ENCODE results near the gene PGAM2.

PGAM2 gene

DNA sequence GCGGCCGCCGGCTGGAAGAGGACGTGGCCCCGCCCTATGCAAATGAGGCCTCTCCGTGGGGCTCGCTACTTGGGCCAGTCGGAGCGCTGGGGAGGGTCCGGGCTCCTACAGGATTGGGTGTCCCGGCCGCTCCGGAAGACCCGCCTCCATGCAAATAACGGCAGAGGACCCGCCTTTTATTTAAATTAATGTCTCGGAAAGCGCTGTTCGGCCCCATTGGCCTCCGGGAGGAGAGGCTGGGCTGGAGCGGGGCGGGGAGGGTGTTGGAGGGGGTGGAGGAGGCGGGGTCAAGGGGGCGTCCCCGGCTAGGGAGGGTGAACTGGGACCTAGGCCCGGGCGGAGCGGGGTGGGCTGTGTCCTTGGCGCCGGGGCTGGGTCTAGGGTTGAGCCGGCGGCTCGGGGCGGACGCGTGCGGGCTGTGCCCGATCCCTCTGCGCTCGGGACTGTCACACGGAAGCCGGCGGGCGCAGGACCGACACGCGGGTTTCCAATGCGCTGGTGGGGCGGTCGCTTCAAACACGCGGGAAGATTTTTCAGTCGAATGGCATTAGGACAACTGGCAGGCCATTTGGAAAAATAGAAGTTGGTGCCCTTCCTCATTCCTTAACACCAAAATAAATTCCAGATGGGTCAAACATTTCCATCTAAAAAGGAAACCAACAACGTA lies 17.3 kb upstream of the PGAM2 start:
- peak; percentile 95 to 99 (median 98) for DNase-seq

DNA sequence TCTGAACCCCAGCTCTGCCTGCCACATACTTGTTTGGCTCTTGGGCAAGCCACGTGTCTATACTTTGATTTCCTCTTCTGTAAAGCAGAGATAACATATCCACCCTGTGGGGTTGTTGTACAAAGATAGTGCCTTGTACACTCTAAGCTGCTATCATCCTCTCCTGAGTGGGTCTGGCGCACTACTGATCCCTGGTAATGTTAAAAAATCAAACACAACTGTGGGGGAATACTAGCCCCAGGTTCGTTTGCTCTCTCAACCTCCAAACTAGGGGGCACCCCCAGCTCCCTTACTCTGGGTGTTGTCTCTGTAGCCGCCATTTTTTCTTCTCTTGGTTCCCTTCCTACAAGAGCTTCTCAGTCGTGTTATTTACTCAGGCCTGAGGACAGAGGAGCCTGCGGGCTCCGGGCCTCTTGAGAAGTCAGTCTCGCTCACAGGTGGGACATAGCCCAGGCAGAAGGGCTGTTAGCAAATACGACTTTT lies 15.9 kb upstream of the PGAM2 start:
- DNase-seq = peak in 3 of 5 experiments; percentile 26 to 71 (median 27)

DNA sequence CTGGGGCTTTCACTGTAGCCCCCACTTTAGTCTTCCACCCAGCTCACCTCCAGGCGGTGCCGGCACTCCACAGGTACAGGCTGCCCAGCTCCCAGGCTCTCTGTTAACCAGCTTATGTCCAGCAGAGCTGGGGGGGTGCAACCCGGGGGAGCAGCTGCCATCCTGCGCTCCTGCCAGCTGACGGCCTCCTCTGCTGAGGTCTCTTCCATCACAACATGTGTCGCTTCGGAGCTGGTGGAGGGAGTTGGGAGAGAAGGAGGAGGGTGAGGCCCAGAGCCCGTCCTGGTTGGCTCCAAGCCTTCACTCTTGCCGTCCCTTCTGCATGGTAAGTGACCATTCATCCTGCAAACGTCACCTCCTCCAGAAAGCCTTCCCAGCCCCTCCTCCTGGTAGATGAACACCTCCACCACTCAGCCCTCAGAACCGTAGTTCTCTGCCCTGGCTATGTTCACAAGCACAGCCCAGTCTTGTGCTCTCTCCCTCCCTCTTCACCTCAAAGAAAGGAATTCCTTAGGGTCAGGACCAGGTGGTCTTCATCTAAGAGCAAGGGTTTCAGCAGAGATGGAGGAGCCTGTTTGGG lies 15.4 kb upstream of the PGAM2 start:
- DNase-seq = no peak

DNA sequence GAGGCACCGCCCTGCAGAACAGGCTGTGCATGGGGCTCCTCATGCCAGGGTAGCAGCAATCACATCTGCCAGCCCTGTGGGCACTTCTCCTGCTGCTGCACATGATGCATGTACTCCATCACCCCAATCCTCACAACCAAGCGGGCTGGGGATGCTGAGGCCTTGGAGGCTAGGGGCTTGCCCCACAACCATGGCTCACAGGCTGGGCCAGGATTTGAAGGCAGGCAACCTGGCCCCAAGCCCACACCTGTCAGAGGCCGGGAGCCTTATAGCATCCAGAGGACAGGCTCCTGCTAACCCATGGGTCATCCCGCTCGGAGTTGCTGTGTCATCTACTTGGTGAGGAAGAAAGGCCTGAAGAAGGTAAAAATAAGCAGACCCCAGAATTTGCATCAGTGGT lies 14.8 kb upstream of the PGAM2 start:
- no peak for DNase-seq

DNA sequence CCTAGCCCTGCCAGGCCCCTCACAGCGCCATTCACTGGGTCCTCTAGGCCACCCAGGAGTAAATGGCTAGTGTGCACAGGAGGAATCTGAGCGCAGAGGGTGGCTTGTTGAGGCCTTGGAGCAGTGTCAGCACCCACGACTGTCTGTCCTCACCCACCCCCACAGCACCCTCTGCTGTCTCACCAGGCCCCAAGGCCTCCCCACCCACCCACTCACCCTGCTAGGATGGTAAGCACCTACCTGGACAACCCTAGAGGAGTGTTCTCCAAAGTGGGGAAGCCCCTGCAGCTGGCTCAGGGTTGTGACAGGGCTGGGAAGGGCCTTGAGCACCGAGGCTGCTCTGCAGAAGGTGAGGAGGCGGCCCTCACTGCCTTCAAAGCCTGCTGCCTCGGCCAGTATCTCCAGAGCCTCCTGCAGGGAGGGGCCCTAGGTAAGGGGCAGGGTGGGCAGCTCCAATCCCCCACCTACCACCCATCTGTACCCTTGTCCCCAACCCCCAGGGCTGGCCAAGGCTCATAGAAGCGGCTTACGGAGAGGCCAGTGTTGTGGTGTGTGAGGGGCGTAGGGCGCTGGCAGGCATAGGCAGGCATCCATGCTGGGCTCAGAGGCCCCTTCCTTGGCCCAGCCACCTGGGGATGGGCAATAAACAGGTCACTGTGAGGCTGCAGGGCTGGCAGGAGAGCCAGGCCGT lies 14.1 kb upstream of the PGAM2 start:
- no peak for DNase-seq

DNA sequence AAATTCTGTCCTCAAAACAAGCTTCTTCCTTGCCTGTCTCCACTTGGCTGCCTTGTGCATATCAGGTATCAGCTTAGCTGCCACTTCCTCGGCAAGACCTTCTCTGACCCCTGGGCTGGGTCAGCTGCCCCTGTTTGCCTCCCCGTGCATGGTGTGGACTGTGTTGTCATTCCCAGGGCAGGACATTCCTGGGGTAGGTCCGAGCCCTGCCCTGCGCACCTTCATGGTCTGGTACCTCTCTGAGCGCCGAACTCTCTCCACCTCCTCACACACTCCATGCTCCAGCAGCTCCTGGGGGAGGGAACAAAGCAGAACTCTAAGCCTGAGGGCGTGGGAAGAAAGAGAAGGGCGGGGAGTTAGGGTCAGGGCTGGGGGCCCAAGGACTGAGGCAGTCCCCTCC lies 13.2 kb upstream of the PGAM2 start:
- no peak for DNase-seq

DNA sequence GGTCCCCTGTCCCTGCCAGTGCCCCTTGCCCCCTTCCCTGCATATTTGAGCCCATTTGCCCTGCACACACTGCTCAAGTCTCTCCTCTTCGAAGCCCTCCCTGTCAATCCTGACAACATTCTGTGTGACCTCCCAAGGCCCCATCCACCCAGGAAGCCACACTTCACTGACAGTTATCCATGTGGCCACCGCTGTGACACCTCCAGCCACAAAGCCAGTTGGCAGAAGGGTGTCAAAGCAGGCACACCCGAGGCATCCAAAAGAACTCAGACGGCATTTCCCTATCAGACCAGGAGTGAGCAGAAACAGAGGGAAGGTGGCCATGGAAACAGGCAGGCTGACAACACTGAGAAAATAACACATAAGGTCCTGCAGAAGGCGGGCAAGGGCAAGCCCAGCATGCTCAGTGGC lies 12.3 kb upstream of the PGAM2 start:
- DNase-seq = no peak

DNA sequence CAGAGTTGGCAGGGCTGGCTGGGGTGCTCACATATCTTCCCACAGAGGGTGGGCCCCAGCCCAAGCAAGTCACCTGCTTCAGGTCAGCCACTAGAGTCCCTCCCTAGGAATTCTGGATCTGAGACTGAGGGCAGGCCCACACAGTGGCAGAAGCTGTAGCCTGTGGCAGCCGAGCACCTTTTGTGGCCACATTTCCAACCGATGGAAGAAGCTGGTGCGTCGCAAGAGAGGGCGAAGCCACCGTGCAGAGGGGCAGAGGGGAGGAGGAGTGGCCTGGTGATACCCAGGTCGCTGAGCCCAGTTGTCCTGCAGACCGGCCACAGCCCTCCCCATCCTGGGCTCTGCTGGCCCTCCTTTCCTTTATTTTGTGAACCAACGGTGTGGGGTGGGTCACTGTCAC lies 11.7 kb upstream of the PGAM2 start:
- DNase-seq = no peak

DNA sequence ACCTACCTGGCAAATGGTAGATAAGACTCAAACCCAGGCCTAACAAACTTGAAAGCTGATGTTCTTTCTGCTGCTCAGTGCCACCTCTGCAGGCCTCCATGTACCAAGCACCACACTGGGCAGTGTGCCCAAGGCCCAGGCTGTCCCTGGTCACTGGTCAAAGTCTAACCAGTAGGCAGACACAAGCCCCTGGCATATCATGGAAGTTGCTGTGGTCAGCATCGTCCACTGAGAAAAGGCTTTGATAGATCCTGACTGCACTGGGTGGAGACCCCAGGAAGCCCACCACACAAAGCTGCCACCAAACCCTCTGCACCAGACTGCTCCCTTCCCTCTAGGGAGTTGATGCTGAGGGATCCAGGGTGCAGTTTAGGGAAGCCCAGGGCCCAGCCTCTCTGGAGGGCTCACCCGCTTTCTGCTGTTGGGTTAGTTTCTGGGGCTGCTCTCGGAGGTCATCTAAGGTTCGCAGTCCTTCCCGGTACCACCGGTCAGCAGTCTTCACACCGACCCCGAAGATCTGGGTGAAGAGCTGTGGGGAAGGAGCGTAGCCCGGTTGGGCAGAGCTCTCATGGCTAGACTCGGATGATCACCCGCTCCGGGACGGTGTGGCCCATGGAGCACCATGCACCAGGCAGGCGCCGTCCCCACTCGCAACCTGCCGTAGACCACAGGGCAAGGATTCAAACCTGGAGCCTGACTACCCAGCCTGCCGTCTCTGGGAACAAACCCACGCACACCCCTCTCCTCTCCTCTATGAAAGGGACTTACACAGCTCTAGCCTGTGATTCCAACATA lies 10.9 kb upstream of the PGAM2 start:
- DNase-seq = no peak

DNA sequence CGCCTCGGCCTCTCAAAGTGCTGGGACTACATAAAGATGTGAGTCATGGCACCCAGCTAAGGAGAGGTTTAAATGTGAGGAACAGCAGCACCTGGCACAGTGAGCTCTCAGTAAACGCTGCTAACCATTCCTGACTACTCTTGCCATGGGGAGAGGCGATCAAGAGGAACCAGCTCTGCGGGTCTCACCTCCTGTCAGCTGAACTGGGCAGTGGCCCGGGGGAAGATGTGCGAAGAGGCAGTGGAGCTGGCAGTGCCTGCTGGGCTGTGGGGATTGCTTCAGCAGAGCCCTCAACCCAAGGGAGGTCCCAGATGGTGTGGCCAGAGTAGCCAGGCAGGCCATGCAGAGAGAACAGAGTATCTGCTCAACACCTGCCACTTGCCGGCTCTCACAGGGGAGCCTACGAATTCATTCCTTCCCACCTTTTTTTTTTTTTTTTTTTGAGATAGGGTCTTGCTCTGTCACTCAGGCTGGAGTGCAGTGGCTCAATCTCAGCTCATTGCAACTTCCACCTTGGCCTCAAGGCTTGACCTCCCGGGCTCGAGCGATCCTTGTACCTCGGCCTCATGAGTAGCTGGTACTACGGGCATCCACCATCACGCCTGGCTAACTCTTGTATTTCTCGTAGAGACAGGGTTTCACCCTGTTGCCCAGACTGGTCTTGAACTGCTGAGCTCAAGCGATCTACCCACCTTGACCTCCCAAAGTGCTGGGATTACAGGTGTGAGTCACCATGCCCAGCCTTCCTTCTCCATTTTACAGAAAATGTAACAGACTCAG lies 10.1 kb upstream of the PGAM2 start:
- DNase-seq = no peak

DNA sequence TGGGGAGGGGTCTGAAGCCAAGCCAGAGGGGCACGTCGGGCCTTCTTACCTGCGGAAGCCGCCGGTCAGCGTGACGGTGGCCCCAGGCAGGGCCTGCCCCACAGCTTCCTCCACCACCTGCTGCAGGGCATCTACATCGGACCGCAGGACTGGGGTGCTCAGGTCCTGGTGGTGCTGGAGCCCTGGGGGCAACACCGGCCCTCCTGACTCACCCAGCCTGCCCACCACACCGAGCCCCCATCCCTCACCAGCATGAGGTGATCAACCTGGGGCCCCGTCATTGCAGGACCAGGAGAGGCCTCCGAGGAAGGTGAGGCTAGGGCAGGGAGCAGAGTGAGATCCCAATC lies 9.0 kb upstream of the PGAM2 start:
- DNase-seq = no peak

DNA sequence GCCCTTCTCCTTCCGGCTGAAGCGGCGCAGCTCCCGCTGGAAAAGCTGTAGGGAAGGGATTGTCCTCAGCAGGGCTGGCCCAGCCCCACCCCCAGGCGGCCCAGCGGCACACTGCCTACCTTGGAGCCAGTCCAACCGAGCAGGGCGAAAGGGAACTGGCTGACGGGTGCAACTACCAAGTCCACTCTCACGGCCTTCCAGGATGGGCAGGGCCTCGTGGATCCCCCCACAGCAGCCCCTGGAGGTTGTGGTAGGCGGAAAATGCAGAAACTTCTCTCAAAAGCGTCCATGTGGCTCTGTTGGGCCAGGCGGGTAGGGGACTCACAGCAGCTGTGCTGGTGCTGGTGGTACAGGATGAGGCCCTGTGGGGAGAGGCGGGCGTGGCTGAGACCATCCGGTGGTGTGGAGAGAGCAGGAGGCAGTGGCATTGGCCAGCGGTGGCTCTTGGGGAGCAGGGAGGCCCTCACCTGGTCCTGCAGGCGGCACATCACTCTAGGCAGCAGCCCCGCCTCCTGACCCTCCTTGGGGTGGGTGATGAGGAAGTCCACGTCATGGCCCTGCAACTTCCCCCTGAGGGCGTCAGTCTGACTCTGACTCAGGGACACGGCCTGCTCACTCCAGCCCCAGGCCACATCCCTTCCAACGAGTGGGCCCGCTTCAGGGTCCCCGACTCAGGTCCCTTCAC lies 8.4 kb upstream of the PGAM2 start:
- peak in 2 of 5 experiments; percentile 48 to 60 for DNase-seq

DNA sequence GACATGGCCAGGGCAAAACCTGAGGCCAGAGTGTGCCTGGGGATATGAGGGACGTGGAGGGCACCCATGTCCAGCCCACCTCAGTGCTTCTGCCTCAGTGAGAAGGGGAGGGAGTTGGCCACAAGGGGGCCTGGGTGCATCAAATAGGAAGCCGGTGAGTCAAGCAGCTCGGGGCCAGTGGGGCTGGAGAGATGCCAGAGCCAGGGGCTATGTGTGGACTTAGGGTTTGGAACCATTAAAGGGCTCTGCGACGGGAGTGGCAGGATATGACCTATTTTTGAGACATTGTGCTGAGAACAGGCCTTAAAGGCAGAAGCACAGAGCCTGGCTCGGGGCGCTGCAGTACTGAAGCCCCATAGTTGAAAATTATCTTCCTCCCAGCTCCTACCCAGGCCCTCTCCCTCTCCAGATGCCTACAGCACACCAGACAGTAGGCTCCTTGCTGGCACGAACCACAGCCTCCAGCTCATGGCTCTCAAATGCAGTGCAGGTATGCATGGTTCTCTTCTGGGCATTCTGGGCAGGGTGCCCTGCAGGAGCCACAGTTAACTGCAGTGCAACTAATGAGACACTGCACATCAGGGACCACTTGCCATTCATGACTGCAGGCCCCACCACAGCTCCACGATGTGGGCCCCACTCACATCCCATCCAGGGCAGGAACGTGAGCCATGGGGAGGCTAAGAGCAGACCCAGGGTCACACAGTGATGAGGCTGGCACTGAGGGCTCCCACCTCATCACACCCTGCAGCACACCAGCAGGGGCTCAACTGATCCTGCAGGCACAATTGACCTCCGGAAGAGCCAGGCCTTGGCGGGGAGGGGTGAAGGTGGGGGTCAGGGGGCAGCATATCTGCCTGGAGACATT lies 7.2 kb upstream of the PGAM2 start:
- DNase-seq = peak in 3 of 5 experiments; percentile 25 to 44 (median 30)

DNA sequence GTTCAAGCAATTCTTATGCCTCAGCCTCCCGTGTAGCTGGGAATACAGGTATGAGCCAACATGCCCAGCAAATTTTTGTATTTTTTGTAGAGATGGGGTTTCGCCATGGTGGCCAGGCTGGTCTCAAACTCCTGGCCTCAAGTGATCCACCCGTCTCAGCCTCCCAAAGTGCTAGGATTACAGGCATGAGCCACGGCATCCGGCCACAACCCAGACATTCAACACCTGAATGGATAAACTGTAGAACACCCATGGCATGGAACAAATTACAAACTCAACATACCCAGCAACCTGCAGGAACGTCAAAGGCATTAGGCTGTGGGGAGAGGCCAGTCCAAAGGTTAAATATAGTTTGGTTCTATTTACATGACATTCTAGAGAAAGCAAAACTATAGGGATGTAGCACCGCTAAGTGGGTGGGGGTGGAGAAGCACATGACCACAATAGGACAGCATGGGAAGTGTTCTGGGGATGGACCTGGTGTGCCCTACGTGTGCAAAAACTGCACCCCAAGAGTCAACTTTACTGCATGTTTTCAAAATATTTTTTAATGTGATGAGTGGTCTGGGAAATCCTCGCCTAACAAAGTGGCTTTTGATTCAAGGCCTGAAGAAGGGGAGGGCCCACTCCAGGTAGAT lies 6.5 kb upstream of the PGAM2 start:
- no peak for DNase-seq

DNA sequence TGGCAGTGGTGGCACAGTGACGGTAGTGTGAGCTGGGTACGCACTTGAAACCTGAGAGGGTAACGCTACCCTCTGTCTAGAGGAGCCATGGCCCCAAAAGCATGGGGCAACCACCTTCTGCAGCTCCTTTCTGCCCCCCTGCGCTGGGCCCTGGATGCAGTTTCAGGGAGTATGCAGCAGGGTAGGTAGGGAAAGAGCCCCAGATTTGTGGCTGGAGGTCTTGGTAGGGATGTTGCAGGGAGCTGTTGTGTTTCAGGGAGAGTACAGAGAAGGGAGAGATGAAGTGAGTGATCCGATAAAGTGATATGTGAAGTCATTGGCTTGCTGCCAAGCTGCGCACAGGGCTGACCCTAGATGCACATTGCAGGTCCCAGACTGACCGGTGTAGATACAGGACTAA lies 2.7 kb upstream of the PGAM2 start:
- DNase-seq = no peak

DNA sequence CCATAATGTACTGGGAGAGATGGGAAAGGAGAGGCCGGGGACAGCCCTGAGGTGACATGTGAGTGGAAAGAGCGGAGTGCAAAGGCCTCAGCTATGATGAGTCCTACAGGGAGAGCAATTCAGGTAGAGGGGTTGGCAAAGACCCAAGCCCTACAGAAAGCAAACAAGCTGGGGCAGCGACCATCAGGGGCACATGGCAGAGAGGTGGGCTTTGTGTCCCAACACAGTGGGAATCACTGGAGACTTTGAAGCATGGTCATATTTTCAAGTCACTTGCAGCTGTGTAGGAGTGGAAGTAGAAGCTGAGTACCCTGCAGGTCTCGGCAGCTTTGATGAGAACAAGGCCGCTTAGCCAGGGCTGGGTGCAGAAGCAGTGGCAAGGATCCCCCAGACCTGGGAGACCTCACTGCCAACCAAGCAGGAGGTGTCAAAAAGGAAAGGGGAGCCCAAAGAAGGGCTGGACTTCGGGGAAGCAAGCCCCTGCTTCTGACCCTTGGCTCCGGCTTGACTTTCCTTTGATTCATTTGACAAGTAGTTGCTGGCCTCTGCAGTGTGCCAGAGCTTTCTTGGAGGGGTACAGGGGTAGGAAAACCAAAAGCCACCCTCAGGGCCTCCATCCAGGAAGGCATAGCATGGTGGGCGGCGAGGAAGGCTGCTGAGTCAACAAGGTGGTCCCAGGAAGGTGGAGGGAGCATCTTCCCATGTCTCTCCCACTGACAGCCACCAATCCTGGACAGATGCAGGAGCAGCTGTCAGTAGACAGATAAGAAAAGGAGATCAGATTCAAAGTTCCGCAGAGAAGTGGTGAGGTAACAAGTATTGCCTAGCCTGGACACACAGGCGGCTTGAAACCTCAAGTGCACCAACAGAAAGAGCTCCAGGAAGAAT lies 1.9 kb upstream of the PGAM2 start:
- no peak for DNase-seq

DNA sequence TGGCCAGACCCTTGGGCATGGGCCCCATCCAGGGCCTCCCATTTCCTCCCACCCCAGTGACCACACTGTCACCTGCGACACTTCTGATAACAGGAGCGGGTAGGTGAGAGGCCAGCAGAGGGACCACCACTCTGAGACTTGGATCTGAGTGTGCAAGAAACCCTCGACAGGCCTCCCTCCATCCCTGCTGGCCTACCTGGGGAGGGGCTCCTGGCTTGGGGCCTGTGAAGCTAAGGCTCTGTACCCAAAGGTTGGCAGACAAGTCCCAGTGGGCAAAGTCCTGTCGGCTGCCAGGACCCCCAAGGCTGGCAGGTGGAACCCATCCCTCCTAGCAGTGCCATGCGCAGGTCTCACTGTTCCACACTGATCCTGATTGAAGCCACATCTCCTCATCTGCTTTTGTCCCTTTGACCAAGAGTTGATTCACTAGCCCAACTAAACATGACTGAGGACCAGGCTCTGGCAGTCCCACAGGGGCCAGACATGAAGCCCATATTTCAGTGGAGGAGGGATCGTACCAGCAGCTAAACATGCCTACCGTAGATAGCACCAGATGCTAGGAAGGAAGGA lies 1.2 kb upstream of the PGAM2 start:
- no peak for DNase-seq

DNA sequence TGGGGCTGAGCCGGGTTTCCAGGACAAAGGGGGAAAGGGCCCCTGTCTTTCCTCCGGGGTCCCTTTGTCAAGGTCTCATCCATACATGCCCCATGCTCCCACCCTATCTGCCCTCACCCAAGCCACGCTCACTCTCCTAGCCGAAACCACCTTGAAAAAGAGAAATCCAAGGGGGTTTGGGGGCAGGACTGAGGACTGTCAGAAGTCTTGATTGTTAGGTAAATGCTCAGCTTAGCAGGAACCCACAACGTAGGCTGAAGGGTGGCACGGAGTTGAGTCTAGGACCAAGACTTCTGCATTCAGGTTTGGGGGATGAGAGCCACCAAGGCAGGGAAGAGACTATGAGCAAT lies 719 bp upstream of the PGAM2 start:
- no peak for DNase-seq

DNA sequence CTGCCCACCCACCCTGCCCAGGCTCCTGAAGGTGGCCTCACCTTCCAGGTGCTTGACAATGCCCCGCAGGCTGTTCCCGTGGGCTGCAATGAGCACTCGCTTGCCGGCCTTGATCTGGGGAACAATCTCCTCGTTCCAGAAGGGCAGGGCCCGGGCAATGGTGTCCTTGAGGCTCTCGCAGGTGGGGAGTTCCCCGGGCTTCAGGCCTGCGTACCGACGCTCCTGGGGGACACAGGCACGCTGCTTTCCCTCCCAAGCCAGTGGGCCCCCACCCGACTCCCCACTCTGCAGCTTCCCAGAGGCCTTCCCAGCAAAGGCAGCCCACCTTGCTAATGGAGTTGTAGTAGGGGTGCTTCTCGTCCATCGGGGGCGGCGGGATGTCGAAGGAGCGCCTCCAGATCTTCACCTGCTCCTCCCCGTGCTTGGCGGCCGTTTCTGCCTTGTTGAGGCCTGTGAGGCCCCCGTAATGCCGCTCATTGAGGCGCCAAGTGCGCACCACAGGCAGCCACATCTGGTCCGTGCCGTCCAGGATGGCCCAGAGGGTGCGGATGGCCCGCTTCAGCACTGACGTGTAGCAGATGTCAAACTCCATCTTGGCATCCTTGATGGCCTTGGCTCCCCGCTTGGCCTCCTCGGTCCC lies 456 bp downstream of the PGAM2 start:
- DNase-seq = peak in 1 of 5 experiments; percentile 34
